ENCODE measurements around the gene AOC2. TPM values are rescaled to one million over a fixed set of nuclear protein-coding genes. Genes with fewer than 3 reads are reported as not detected.

Gene AOC2
- polyA plus RNA-seq, 1 experiment: 0.43 TPM

GRCh38 chr17:42845918-42846593 lies 1.7 kb downstream of the AOC2 start:
- TF ChIP-seq CTCF (IDR thresholded peaks at IDR 0.05; ENCODE audit: insufficient read depth, low read depth, low read length): no peak
- ChIA-PET CTCF (interaction anchor here (5.3 to 7.9 kb wide), 2 partner anchors 83 to 92 kb away, joined by 61 to 62 read pairs; no protein-coding TSS in a partner anchor), POLR2A (interaction anchor here (0.5 kb wide), 1 partner anchor 11 kb away, joined by 4 read pairs; no protein-coding TSS in a partner anchor)
- peaks cover 15% of the 10 kb centered on the region for H3K36me3 ChIP-seq (ENCODE audit: control insufficient read depth, insufficient read depth, low read length)
- H3K4me3 ChIP-seq (ENCODE audit: low read depth, low read length): no peak overlapping the region
- H3K27me3 ChIP-seq (ENCODE audit: control insufficient read depth, insufficient read depth, low read length): no peaks in the 10 kb centered on the region; the same call in 1 of the 2 replicates
- DNase-seq (ENCODE audit: low read depth): no peak

GRCh38 chr17:42846594-42847280 lies 2.4 kb downstream of the AOC2 start:
- ChIA-PET CTCF (interaction anchor here (3.5 to 7.9 kb wide), 3 partner anchors 83 to 91 kb away, joined by 18 to 62 read pairs (median 61); no protein-coding TSS in a partner anchor), POLR2A (interaction anchor here (0.5 kb wide), 1 partner anchor 11 kb away, joined by 4 read pairs; no protein-coding TSS in a partner anchor)
- H3K27me3 ChIP-seq (ENCODE audit: control insufficient read depth, insufficient read depth, low read length): no peaks in the 10 kb centered on the region; the same call in 1 of the 2 replicates
- no peak overlapping the region for H3K4me3 ChIP-seq (ENCODE audit: low read depth, low read length)
- H3K36me3 ChIP-seq (ENCODE audit: control insufficient read depth, insufficient read depth, low read length): peaks cover 14% of the 10 kb centered on the region
- TF ChIP-seq CTCF (IDR thresholded peaks at IDR 0.05; ENCODE audit: insufficient read depth, low read depth, low read length): no peak
- no peak for DNase-seq (ENCODE audit: low read depth)

DNA sequence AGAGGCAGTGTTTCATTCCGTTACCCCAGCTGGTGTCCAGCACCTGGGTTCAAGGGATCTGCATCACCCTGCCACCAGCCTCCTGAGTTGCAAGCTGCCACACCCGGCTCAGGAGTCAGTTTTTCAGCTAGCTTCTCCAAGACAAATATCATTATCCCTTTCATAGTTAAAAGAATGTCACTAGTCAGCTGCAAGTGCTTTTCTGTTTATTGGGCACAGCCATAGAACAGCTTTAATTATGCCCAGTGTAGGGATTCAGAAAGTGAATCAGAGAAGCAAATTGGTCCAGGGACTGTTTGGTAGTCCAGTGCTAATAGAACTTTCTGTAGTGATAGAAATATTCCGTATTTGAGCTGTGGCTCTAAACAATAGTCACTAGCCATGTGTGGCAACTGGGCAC lies 3.7 kb downstream of the AOC2 start:
- POLR2A ChIA-PET: interaction anchor here (0.7 kb wide), 1 partner anchor 51 kb away, joined by 6 read pairs; no protein-coding TSS in a partner anchor
- no peak for TF ChIP-seq CTCF (IDR thresholded peaks at IDR 0.05; ENCODE audit: insufficient read depth, low read depth, low read length)

DNA sequence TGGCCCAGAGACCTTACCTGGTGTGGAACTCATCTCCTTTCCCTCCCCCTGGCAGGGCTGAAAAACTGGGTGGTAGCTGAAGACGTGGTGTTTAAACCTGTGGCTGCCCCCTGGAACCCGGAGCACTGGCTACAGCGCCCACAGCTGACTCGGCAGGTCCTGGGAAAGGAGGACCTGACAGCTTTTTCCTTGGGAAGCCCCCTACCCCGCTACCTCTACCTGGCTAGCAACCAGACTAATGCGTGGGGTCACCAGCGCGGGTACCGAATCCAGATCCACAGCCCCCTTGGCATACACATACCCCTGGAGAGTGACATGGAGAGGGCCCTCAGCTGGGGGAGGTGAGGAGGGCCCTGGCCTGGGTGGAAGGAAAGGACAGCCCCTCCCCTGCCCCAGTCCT lies 4.7 kb downstream of the AOC2 start:
- TF ChIP-seq CTCF (IDR thresholded peaks at IDR 0.05; ENCODE audit: insufficient read depth, low read depth, low read length): no peak
- Histone ChIP-seq H3K27me3 (ENCODE audit: control insufficient read depth, insufficient read depth, low read length) (no peaks in the 10 kb centered on the region; the same call in 1 of the 2 replicates), H3K4me3 (ENCODE audit: low read depth, low read length) (no peak overlapping the region), H3K36me3 (ENCODE audit: control insufficient read depth, insufficient read depth, low read length) (peaks cover 8% of the 10 kb centered on the region)
- POLR2A ChIA-PET: no interaction called here
- CTCF ChIA-PET: interaction anchor here (1.4 to 7.9 kb wide), 4 partner anchors 13 to 88 kb away, joined by 4 to 61 read pairs (median 12); no protein-coding TSS in a partner anchor
- DNase-seq (ENCODE audit: low read depth): no peak

More for the DNA sequence above, 3.7 kb downstream of the AOC2 start:
- H3K4me3 ChIP-seq (ENCODE audit: low read depth, low read length): no peak overlapping the region
- peaks cover 11% of the 10 kb centered on the region for H3K36me3 ChIP-seq (ENCODE audit: control insufficient read depth, insufficient read depth, low read length)
- no peak for DNase-seq (ENCODE audit: low read depth)
- CTCF ChIA-PET: interaction anchor here (0.7 to 7.9 kb wide), 6 partner anchors 9 to 92 kb away, joined by 3 to 61 read pairs (median 5); no protein-coding TSS in a partner anchor
- H3K27me3 ChIP-seq (ENCODE audit: control insufficient read depth, insufficient read depth, low read length): no peaks in the 10 kb centered on the region; the same call in 1 of the 2 replicates
